ENCODE measurements around the gene DLGAP1.
"Not testable (repeated sequence)": the region's sequence is repeated elsewhere in the genome, so short reads cannot be mapped to it uniquely, and the experiment has no call there.

The DLGAP1 gene

DNA sequence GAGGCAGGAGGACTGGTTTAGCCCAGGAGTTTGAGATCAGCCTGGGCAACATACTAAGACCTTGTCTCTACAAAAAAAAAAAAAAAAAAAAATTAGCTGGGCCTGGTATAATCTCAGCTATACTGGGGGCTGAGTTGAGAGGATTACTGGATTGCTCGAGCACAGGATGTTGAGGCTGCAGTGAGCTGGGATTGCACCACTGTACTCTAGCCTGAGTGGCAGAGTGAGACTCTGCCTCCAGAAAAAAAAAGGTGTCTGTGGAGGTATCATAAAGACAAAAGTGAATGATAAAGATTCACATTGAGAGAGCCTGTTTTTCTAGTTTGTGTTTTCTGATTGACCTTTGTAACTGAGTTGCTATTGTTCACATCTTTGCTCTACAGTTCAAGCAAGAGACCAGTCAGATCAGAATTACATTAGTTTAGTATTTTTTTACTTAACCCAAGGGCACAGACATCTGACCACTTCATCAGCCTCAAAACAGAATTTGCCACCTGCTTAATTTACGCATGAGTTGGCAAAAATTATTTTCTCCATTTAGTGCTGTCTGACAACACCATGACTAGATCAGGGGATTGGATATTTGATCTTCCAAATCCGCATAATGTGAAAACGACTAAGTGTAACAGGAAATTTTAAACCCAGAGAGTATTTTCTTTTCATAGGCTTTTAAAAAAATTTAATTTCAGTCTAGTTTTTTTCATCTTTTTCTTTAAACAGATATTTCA is 734.1 kb downstream of the DLGAP1 start:
- no peak for DNase-seq (ENCODE audit: low read depth)

GRCh38 chr18:3720159-3720558 is 734.9 kb downstream of the DLGAP1 start:
- no peak for DNase-seq (ENCODE audit: low read depth)

DNA sequence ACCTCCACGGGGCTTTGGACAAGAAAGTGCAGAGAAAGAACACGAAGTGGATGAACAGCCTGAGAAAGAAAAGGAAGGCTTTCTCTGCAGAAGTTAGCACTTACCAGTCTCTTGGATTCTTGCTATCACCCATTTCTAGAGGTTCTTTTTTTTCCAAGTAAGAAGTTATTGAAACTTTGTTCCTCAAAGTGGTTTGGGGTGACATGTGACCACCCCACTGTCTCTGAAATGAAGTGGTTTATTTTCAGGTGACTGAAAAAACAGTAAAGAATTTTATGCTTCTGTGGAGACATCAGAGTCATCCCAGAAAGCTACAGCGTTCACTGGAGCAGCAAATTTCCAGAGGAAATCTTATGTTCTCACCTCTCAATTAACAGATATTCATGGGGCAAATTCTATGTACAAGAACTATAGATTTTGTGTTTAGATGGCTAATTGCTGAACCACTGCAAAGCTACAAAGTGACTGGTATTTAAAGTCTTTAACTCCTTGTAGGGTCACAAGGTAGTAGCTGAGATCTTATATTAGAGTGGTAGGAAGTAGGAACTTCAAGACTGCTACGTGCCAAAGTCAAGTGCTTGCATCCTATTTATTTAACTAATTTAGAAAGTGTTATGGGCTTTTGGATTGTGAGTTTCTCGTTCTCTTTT is 737.6 kb downstream of the DLGAP1 start:
- no peak for DNase-seq (ENCODE audit: low read depth)

- DNase-seq (ENCODE audit: low read depth), result no peak
These were observed 738.9 kb downstream of the DLGAP1 start for GRCh38 chr18:3716116-3716660.

GRCh38 chr18:3715231-3716080 is 739.7 kb downstream of the DLGAP1 start:
- DNase-seq (ENCODE audit: low read depth), result no peak

DNA sequence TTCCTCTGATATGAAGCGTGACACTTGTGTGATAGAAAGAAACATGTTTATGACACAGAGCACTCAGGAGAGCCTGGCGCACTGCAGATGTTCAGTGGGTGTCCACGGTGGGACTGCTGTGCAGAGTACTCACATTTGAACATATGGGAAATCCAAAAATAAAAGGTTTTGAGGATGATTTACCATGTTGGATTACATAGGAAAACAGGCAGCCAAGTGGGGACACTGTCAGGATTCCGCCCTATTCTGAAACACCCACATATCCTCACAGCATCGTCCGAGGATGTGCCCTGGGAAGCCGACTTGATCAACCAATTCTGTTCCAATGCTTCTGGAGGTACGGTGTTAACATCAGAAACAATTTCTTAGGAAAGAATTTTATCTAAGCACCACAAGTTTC is 741.4 kb downstream of the DLGAP1 start:
- no peak for DNase-seq (ENCODE audit: low read depth)

GRCh38 chr18:3713166-3713565 is 741.9 kb downstream of the DLGAP1 start:
- DNase-seq (ENCODE audit: low read depth), result no peak

DNA sequence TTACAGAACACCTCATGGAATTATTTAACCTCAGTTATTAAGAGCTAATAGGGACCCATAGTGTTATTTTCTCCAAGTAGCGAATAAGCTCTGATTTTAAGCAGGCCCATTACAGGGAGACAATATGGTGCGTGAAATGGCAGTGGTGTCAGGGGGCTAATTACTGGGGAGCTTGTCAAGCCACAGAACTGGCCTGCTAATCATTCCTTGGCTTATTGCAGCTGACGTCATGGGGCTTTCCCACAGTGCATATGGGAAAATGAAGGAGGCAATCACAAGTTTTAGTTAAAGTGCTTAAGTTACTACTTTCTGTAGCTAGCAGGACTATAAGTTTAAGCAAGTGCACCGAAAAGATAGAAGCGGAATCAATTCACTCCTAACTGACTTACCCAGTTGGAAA is 742.6 kb downstream of the DLGAP1 start:
- DNase-seq (ENCODE audit: low read depth), result no peak

GRCh38 chr18:3710712-3711301 is 744.3 kb downstream of the DLGAP1 start:
- no peak for DNase-seq (ENCODE audit: low read depth)

DNA sequence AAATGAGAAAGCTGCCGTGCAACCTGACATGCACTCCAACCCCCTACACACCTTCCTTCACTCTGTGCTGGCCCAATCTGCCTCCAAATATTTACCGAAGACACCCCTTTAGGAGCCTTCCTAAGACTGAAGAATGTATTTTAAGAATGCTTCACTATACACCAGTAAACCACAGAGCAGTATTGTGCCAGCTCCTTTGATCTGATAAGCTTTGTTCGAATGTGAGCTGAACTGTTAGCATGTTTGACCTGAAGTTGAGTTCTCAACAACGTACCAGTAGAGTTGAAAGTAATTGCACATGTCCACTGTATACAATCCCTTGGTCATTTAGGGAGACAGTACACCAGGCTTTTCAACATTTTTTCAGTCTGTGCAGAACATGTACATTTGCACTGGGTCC is 745.9 kb downstream of the DLGAP1 start:
- no peak for DNase-seq (ENCODE audit: low read depth)

DNA sequence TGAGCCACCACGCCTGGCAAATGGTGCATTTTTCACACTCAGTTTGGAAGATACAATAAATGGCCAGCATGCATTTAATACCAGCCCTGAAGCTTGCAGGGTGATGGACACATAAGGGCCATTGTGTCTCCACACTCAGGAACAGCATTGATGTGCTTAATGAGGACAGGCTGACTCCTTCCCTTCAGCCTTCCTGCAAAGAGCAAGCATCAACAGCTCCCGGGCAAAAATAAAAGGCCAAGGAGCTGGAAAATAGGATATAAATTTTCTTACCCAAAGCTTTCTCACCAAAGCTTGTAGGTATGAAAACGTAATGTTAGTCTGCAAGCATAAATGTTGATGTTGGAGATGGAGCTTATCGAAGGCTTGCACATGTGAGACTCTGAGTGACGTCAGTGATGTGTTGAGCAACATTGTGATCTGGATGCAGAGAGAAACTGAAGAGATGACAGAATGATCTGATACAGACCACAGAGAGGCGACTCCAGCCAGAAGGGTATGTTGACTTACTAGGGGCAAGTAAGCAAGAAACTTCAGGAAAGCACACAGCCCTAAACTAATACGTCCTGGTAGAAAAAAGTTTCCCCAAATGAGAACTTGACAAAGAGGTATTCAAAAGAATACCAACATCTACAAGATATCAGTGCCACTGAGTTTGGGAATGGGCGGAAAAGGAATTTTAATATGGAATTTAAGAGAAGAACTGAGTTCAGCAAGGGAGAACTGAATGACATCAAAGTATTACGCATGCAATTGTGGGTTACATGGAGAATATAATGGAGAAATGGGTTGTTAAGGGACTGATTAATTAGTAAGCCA is 748.6 kb downstream of the DLGAP1 start:
- no peak for DNase-seq (ENCODE audit: low read depth)

- DNase-seq (ENCODE audit: low read depth), result no peak
These were observed 750.4 kb downstream of the DLGAP1 start for GRCh38 chr18:3704556-3705344.

DNA sequence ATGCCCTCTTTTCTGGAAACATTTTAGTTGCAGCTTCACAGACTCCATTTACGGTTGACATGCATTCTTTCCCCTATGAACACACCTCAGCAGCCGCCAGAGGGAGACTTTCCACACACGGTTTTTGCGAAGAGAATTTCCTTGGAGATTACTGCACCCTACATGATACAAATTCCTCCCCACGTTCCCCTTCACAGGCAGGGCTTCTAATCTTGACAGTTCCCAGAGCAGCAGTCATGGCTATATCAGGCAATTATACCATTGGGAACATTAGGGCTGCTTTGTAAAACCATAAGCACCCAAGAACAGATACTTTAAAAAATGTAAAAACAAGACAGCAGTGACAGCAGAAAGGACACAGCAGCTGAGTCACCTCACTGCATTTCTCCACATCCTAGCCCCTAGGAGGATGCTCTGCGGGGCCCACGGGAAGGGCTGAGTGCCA is 751.4 kb downstream of the DLGAP1 start:
- no peak for DNase-seq (ENCODE audit: low read depth)

DNA sequence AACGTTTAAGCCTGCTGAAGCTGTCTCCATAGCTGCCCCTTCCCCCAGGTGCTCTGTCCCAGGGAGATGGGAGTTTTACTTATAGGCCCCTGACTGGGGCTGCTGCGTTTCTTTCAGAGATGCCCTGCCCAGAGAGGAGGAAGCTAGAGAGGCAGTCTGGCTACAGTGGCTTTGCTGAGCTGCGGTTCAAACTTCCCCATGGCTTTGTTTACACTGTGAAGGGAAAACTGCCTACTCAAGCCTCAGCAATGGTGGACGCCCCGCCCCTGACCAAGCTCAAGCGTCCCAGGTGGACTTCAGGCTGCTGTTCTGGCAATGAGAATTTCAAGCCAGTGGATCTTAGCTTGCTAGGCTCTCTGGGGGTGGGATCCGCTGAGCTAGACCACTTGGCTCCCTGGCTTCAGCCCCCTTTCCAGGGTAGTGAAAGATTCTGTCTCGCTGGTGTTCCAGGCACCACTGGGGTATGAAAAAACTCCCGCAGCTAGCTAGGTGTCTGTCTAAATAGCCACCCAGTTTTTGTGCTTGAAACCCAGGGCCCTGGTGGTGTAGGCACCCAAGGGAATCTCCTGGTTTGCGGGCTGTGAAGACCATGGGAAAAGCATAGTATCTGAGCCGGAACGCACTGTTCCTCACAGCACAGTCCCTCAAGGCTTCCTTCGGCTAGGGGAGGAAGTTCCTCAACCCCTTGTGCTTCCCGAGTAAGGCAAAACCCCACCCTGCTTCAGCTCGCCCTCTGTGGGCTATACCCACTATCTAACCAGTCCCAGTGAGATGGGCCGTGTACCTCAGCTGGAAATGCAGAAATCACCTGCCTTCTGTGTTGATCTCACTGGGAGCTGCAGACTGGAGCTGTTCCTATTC is 755.2 kb downstream of the DLGAP1 start:
- not testable (repeated sequence) for DNase-seq (ENCODE audit: low read depth)

DNA sequence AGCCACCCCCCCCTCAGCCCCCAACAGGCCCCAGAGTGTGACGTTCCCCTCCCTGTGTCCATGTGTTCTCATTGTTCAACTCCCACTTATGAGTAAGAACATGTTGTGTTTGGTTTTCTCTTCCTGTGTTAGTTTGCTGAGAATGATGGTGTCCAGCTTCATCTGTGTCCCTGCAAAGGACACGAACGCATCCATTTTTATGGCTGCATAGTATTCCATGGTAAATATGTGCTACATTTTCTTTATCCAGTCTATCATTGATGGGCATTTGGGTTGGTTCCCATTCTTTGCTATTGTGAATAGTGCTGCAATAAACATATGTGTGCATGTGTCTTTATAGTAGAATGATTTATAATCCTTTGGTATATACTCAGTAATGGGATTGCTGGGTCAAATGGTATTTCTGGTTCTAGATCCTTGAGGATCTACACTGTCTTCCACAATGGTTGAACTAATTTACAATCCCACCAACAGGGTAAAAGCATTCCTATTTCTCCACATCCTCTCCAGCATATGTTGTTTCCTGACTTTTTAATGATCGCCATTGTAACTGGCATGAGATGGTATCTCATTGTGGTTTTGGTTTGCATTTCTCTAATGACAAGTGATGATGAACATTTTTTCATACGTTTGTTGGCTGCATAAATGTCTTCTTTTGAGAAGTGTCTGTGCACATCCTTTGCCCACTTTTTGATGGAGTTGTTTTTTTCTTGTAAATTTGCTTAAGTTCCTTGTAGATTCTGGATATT is 760.9 kb downstream of the DLGAP1 start:
- not testable (repeated sequence) for DNase-seq (ENCODE audit: low read depth)

DNA sequence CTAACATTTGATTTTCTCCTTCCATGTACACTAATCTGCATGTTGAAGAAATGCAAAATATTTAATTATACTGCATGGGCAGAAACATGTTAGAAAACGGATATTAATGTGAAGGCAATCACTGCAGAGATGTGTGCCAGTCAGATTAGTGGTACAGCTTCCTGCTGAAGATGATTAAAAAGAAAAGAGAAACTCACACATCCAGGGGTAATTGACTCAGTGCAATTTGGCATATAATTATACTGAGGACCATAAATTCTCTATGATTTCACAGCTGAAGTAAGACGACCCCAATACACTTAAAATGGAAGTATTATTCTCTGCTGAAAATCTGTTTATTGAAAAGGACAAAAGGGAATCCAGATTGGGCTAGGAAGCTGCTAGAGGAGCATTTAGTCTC is 761.7 kb downstream of the DLGAP1 start:
- DNase-seq (ENCODE audit: low read depth), result no peak

DNA sequence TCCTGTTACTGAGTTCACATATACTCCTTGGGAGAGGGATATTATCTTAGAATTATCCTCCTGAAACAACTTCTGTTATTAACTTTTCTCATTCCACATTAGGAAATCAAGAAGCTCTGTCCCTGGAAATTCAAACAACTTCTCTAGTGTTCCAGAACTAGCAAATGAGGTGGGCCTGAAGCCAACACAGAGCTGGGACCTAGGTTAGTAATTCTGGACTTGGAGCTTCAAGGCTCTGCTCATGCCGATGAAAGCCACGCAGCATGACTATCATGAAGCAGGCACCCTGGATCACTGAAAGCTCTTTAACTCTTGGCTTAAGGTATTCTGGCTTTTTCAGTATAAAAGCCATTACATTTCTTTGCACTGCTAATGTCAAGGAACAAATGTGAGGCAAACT is 762.4 kb downstream of the DLGAP1 start:
- no peak for DNase-seq (ENCODE audit: low read depth)

- no peak for DNase-seq (ENCODE audit: low read depth)
These were observed 762.9 kb downstream of the DLGAP1 start for GRCh38 chr18:3692113-3692621.

GRCh38 chr18:3691705-3692104 is 763.4 kb downstream of the DLGAP1 start:
- DNase-seq (ENCODE audit: low read depth), result no peak

Measured in activated T-cell treated with anti-CD3 and anti-CD28 coated beads for 1 hour (primary cell).